Stimulated activated naive CD4-positive, alpha-beta T cell (primary cell): ENCODE data around the gene NOL4L.
"Not testable (repeated sequence)": the region's sequence is repeated elsewhere in the genome, so short reads cannot be mapped to it uniquely, and the experiment has no call there.

Experiments
- DNase-seq, 6 experiments: peaks; one replicate each; lab custom pipeline; 2025; lab: John Stamatoyannopoulos, UW

Gene NOL4L

GRCh38 chr20:32470025-32470861 lies 114.9 kb downstream of the NOL4L start:
- peak in 1 of 6 experiments; percentile 15 for DNase-seq

- DNase-seq = no peak
Observed at GRCh38 chr20:32468860-32469259, 116.3 kb downstream of the NOL4L start.

GRCh38 chr20:32468313-32468640 lies 116.9 kb downstream of the NOL4L start:
- no peak for DNase-seq

DNA sequence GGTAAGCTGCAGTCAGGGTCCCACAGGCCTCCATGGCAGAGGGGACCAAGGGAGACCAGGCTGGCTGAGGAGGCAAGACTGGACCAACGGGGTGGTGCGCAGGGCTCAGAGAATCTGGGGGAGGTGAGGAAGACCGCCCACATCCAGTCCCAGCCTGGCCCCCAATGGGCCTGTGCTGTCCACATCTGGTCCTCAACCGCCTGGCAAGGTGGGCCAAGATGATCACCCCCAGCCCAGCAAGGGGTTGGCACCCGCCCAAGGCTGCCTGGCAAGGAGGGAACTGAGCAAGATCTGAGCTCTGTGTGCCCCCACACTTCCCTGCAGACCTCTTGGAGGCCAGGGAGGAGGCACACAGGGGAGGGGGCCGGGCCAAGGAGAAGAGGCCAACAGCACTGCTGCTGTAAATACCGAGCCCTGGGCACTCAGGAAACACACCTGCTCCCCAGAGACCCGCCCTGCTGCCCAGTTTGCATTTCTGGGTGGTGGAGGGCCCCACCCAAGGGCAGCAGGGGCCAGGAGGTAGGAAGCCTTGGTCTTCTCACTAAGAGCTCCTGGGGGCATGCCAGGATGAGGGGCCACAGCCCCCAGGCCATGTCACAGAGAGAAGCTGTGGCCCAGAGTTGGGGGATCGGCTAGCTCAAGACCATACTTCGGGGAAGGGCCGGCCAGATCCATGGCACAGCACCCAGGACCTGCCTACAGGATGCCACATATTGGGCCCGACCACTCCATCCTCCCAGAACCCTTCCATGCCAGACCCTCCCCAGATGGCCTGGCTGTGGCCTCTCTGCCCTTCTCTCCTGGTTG lies 117.4 kb downstream of the NOL4L start:
- no peak for DNase-seq

DNA sequence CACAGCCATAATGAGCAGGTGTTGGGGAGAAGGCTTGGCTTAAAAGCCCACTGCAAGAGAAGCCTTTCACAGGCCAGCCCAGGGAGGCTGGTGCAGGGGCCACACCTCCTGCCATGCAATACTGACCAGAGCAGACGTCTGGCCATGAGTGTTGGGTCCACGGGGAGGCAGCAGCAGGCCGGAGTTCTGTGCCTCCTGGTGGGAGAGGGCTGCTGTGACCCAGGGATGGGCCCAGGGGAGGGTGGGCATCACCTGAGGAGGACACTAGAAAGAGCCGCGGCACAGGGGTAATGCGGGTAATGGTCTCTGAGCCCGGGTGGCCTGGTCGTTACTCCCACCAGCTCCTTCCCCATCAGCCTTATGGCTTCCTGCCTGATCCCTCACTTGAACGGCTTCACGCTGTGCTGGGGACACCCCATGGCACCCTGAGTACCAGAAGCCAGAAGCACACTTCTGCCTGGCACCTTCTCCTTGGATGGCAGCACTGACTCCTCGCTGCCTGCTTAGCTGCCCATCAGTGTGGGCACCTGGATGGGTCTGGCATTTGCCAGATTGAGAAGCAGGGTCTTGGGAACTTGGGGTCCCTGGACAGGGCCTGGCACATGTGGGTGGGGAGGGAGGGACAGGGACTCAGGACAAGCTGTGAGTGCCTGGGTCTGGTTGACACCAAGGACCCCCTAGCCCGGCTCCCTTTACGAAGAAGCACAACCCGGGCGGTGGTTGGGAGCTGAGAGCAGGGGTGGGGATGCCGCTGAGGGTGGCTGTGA lies 118.2 kb downstream of the NOL4L start:
- no peak for DNase-seq

GRCh38 chr20:32465901-32466675 lies 119.0 kb downstream of the NOL4L start:
- not testable (repeated sequence) for DNase-seq

DNA sequence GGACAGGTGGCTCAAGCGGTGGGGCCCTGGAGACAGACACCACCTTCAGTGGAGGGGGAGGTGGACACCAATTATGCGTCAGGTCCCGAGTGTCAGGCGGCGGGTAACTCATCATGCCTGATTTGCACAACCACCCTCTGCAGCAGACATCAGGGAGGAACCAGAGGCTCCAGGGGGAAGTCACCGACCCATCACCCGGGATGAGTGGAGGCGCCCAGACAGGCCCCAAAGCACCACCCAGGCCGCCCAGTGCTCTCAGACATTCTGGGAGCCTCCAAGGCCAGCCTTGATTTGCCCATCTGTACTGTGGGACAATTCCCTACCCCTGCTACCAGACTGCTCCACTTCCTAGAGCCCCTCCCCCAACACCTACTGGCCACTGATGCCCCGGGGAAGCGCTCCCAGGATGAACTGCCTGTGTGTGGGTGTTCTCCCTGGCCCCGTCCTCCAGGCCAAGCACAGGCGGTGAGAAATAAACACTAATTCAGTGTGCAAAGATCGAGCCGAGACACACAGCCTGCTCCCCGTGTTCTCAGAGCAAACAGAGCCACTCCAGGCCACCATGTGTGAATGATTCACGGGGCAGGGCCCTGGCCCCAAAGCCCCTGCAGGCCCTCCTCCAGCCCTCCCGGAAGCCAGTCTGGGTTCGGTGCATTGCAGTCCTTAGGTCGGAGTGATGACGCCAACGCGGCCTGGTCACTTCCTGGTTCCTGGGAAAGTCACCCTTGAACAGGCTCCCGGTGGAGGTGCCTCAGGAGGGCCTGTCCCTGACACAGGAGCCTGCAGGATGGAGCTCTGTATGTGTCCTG lies 119.8 kb downstream of the NOL4L start:
- no peak for DNase-seq

DNA sequence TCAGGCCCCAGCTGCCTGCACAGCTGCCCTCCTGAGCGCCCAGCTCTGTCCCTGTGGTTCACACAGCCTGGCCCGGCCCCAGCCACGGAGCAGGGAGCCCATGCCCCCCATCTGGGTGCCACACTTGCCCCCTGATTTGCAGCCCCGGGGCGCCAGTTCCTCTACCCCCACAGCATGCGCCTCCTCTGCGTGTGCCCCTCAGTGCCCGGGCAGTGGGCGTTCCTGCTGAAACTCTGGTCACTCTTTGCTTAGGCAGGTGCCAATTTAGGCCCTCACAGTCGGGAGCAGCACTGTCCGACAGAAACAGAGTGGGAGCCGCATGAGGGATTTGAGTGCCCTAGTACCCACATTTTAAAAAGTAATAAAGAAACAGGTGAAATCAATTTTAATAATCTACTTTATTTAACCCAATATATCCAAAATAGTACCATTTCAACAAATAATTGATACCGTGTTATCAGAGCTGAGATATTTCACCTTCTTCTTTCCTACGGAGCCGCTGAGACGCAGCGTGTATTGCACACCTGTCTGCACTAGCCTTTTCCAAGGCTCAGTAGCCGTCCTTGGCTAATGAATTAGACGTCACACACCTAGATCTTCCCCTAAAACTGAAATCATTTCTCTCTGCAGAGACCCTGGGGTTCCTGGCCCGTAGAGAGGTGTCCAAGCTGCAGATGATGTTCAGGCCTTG lies 120.6 kb downstream of the NOL4L start:
- DNase-seq = no peak

GRCh38 chr20:32463642-32464400 lies 121.3 kb downstream of the NOL4L start:
- DNase-seq = no peak

DNA sequence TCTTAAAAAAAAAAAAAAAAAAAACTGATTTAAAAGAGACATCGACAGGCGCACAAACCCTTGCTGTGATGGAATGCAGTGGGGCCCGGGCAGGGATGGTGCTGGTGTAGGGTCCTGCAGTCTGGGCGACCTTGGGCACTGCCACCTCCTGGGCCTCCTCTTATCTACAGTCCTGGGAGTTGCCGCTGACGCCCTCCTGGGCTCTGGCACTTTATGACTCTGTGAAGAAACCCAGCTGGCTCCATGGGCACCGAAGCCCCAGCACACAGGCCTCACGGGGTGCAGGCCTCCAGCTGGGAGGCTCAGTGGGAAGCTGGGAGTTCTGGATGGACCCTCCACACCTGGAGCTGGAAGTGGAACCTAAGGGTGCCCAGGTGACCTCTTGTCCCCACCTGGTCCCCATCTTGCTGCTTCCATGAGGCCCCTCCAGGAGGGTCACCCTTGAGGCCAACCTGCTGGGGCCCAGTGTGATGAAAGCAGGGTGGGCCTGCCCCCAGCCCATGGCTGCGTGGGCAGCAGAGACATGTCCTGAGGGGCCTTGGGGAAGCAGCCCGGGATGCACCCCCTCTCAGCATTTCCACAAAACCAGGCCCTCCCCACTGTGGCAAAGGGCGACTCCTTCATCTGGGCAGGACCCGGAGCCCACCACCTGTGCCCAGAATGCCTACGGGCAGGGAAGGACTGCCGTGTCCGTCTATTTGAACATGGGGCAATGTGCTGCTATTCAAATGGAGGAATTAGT lies 122.1 kb downstream of the NOL4L start:
- DNase-seq = no peak

DNA sequence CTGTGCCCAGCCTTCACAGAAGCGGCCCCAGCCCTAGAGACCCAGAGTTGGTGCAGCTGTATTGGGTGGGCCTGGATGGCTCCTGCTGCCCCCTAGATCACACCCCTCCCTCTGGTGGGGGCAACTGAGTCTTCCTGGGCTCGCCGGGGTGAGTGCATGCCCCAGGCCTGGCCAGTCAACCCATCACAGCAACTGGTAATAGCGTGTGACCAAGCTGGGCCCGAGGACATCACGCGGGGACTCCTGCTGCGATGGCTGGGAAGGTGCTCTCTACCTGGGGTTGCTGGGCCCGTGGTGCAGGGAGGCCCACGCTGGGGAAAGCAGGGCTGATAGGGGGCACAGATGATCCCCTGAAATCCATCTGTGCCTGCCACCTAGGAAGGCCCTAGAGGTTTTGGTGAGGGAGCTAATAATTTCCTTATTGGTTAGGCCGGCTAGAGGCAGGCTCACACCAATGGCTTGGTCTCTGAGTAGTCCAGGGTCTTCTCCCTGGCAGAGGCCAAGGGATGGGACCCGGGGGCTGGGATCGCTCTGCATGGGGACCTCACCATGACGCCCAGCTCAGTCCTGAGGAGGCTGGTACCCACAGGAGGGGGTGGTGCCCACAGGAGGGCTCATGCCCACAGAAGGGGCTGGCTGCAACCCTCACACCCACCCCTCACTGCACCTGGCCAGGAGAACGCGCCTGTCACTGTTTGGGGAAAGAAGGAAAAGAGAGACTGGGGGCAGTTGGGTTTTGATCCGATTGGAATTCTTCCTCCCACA lies 123.1 kb downstream of the NOL4L start:
- DNase-seq = no peak

DNA sequence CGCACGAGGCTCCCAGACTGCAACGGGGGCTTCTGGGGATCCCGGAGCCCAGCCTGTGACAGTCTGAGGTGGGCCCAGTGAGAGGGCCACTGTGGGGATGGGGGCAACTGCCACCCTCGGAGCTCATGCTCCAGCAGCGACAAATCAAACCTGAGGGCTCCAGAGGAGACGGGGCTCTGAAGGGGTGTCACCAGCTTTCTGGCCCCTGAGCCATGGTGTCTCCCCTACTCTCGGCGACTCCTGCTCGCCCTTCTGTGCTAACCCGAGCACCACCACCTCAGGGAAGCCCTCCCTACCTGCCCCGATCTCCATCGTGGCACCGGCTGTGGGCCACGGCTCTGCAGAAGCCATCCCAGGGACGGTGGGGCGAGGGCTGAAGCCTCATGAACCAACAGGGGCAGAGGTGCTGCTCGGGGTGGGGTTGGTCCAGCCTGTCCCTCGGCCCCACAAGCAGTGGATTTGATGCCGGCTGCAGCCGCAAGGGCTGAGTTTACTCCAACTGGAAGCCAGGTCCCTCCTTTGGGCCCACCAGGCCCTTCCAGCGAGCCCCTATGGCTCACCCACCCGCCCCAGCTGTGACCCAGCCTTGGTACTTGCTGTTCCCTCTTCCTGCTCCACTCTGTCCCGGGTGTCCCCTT lies 124.3 kb downstream of the NOL4L start:
- DNase-seq = no peak

DNA sequence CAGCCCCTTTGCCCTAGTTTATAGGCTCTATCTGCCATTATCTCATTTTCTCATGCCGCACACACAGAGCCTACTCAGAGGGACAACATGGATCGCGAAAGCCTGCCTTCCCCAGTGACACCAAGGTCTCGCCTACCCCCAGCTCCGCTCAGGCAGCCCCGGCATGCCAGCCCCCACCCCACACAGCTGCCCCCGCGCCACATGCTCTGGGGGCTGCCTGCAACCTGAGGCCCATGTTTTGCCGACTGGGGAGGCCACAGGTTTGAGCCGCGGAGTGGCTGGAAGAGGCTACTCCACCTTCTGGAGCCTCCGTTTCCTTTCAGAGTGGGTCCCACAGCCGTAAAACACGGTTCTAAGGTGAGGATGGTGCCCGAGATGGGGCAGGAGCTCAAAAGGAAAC lies 124.9 kb downstream of the NOL4L start:
- DNase-seq = no peak

DNA sequence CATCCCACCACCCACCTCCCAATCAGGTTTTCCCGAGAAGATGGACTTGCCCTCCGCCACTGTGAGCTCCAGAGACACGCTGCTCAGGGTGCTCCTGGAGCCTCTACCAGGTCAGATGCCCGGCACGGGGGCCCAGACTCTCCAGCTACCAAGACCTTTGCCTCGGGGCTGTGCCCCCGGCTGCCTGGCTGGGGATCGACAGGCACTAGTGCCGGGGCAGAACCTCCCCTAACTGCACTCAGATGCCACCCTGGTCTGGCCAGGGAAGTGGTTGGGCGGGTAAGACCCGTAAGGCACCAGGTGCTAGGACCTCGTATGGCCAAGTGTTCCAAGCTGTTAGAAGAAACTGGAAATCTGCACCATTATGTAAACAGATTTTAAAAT lies 126.3 kb downstream of the NOL4L start:
- no peak for DNase-seq

- DNase-seq = no peak
Observed at GRCh38 chr20:32458061-32458836, 126.9 kb downstream of the NOL4L start.

- DNase-seq = no peak
Observed at GRCh38 chr20:32457479-32457986, 127.6 kb downstream of the NOL4L start.
